ENCODE results near the gene TOLLIP. TPM values are rescaled to one million over a fixed set of nuclear protein-coding genes. Genes with fewer than 3 reads are reported as not detected.
"Not testable (repeated sequence)": the region's sequence is repeated elsewhere in the genome, so short reads cannot be mapped to it uniquely, and the experiment has no call there.

TOLLIP gene
- total RNA-seq, 1 donor from 2014 or later = 71.1 TPM

- Histone ChIP-seq H3K4me3 (no peak overlapping the region), H3K27ac (no peak overlapping the region), H3K36me3 (no peaks in the 10 kb centered on the region), H3K27me3 (peaks cover 7% of the 10 kb centered on the region), H3K4me1 (no peaks in the 10 kb centered on the region), H3K9me3 (no peaks in the 10 kb centered on the region)
- intact Hi-C loops (cut with DNase I) = no loop called here
- DNase-seq (peak; percentile 60), ATAC-seq (no peak)
- no peak for TF ChIP-seq CTCF (IDR thresholded peaks at IDR 0.05)
These were observed 40.1 kb upstream of the TOLLIP start for GRCh38 chr11:1349327-1350041.

GRCh38 chr11:1348796-1349326, 39.4 kb upstream of the TOLLIP start:
- intact Hi-C loops (cut with DNase I) = no loop called here
- Histone ChIP-seq H3K27ac (no peak overlapping the region), H3K4me3 (no peak overlapping the region), H3K36me3 (no peaks in the 10 kb centered on the region), H3K4me1 (no peaks in the 10 kb centered on the region), H3K9me3 (no peaks in the 10 kb centered on the region), H3K27me3 (peaks cover under 1% of the 10 kb centered on the region)
- ATAC-seq (no peak), DNase-seq (peak; percentile 53)
- TF ChIP-seq CTCF (IDR thresholded peaks at IDR 0.05) = no peak

- no peaks in the 10 kb centered on the region for H3K27me3 ChIP-seq
- no peak for TF ChIP-seq CTCF (IDR thresholded peaks at IDR 0.05)
- no peak overlapping the region for H3K27ac ChIP-seq
- H3K9me3 ChIP-seq = no peaks in the 10 kb centered on the region
- no peaks in the 10 kb centered on the region for H3K4me1 ChIP-seq
- no peak for ATAC-seq
- no peak overlapping the region for H3K4me3 ChIP-seq
- peak; percentile 32 for DNase-seq
- intact Hi-C loops (cut with DNase I) = no loop called here
- no peaks in the 10 kb centered on the region for H3K36me3 ChIP-seq
These were observed 38.8 kb upstream of the TOLLIP start for GRCh38 chr11:1348146-1348795.

GRCh38 chr11:1347411-1347999, 38.1 kb upstream of the TOLLIP start:
- DNase-seq = peak; percentile 57
- H3K4me3 ChIP-seq; ATAC-seq; H3K27ac ChIP-seq; intact Hi-C loops (cut with DNase I); H3K36me3 ChIP-seq; H3K27me3 ChIP-seq; H3K9me3 ChIP-seq; H3K4me1 ChIP-seq: not testable (repeated sequence)

GRCh38 chr11:1346669-1347390, 37.4 kb upstream of the TOLLIP start:
- H3K9me3 ChIP-seq = no peaks in the 10 kb centered on the region
- ATAC-seq = no peak
- intact Hi-C loops (cut with DNase I) = no loop called here
- no peak overlapping the region for H3K4me3 ChIP-seq
- H3K4me1 ChIP-seq = no peaks in the 10 kb centered on the region
- peak; percentile 40 for DNase-seq
- TF ChIP-seq CTCF (IDR thresholded peaks at IDR 0.05) = no peak
- no peaks in the 10 kb centered on the region for H3K27me3 ChIP-seq
- H3K36me3 ChIP-seq = no peaks in the 10 kb centered on the region
- H3K27ac ChIP-seq = no peak overlapping the region

All from upper lobe of right lung (tissue), 1 donor.